ENCODE data around the gene RAB11FIP3.

DNA sequence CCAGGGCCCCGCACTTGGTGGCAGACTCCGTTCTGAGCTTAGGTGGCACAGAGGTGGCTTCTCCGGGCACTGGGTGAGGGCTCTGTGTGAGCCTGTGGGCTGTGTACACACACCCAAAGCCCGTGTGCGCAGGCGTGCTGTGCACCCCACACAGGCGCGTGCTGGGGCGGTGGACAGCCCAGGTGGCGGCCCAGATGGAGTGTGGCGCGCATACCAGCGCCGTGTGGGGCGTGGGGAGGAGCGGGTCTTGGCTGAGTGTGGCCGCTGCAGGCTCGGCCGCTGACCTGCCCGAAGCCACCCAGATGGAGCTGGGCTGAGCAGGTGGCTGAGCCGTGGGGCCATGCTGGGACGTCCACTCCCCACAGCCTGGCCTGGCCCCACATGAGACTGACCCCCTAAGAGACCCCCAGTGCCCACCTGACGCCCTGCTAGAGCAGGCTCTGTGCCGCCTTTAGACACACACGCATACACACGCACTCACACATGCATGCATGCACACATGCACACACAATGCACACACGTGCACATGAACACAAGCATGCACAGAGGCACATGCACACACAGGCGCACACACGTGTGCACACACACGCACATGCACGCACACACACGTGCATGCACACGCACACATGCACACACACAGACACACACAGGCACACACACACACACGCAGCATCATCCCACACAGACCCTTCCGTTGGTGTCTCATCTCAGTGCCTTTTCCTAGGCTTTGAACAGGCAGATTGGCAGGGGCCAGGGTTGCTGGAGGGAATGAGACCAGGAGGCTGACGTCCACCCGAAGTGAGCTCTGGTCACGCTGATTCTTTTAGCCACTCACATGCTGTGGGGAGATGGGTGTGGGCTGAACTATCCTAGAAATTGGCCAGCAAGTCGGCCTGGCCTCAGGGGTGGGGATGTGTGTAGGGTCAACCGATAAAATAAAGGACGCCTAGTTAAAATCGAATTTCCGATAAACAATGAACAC is 136.8 kb downstream of the RAB11FIP3 start:
- TF ChIP-seq, protein P1, sequence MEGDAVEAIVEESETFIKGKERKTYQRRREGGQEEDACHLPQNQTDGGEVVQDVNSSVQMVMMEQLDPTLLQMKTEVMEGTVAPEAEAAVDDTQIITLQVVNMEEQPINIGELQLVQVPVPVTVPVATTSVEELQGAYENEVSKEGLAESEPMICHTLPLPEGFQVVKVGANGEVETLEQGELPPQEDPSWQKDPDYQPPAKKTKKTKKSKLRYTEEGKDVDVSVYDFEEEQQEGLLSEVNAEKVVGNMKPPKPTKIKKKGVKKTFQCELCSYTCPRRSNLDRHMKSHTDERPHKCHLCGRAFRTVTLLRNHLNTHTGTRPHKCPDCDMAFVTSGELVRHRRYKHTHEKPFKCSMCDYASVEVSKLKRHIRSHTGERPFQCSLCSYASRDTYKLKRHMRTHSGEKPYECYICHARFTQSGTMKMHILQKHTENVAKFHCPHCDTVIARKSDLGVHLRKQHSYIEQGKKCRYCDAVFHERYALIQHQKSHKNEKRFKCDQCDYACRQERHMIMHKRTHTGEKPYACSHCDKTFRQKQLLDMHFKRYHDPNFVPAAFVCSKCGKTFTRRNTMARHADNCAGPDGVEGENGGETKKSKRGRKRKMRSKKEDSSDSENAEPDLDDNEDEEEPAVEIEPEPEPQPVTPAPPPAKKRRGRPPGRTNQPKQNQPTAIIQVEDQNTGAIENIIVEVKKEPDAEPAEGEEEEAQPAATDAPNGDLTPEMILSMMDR (conservative IDR thresholded peaks at IDR 0.05; ENCODE audit: low read length): no peak
- no peak for TF ChIP-seq EZH2phosphoT487 (IDR thresholded peaks at IDR 0.05; ENCODE audit: borderline replicate concordance, low read depth, low read length)

All from OCI-LY7 (cell line).